ENCODE data around the gene PSMG1. TPM values are rescaled to one million over a fixed set of nuclear protein-coding genes. Genes with fewer than 3 reads are reported as not detected.

Gene PSMG1
- total RNA-seq, 1 donor from 2014 or later = 21.4 TPM

DNA sequence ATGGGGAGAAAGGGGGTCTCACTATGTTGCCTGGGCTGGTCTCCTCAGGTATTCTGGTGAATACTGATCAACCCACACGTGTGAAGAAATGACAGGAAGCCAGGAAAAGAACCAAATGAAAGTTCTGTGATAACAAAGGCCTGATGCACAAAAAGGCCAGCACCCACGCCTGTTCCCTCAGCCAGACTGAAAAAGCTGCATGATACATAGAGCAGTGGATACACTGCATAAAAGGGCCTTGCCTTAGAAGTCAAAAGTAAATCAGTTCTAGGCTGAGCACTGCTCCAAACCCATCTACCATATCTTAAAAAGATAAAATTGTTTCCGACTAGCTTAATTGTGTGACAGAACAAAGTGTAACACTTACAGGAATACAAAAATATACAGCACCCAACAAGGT is 36.9 kb upstream of the PSMG1 start:
- H3K36me3 ChIP-seq = peaks cover 81% of the 10 kb centered on the region
- TF ChIP-seq, protein P1, sequence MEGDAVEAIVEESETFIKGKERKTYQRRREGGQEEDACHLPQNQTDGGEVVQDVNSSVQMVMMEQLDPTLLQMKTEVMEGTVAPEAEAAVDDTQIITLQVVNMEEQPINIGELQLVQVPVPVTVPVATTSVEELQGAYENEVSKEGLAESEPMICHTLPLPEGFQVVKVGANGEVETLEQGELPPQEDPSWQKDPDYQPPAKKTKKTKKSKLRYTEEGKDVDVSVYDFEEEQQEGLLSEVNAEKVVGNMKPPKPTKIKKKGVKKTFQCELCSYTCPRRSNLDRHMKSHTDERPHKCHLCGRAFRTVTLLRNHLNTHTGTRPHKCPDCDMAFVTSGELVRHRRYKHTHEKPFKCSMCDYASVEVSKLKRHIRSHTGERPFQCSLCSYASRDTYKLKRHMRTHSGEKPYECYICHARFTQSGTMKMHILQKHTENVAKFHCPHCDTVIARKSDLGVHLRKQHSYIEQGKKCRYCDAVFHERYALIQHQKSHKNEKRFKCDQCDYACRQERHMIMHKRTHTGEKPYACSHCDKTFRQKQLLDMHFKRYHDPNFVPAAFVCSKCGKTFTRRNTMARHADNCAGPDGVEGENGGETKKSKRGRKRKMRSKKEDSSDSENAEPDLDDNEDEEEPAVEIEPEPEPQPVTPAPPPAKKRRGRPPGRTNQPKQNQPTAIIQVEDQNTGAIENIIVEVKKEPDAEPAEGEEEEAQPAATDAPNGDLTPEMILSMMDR (IDR thresholded peaks at IDR 0.05) = no peak
- no peak for DNase-seq

DNA sequence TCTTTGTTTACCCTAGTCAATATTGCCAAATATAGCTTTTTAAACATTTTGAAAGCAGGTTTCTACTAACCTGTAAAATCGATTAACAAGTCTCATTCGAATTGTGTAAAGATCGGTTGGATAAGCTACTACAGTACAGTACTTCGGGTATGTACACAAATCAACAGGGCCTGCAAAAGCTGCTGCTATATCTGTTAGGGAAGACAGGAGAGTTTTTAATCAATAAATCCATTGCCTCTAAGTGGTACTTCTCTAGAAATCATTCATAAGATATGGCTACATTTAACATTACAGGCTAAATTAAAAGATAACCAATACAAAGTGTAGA is 34.8 kb upstream of the PSMG1 start:
- ATAC-seq (no peak), DNase-seq (no peak)
- H3K9me3 ChIP-seq = no peaks in the 10 kb centered on the region
- H3K4me1 ChIP-seq = peaks cover 6% of the 10 kb centered on the region
- peaks cover 79% of the 10 kb centered on the region for H3K36me3 ChIP-seq
- H3K4me3 ChIP-seq = no peak overlapping the region
- TF ChIP-seq, protein P1 (IDR thresholded peaks at IDR 0.05) = no peak
- no peaks in the 10 kb centered on the region for H3K27me3 ChIP-seq
- intact Hi-C loops (cut with DNase I) = no loop called here
- H3K27ac ChIP-seq = no peak overlapping the region

More for the DNA sequence above, 36.9 kb upstream of the PSMG1 start:
- ATAC-seq = no peak
- Histone ChIP-seq H3K27me3 (no peaks in the 10 kb centered on the region), H3K4me1 (peaks cover 6% of the 10 kb centered on the region), H3K4me3 (no peak overlapping the region), H3K27ac (no peak overlapping the region), H3K9me3 (no peaks in the 10 kb centered on the region)
- intact Hi-C loops (cut with DNase I) = no loop called here

DNA sequence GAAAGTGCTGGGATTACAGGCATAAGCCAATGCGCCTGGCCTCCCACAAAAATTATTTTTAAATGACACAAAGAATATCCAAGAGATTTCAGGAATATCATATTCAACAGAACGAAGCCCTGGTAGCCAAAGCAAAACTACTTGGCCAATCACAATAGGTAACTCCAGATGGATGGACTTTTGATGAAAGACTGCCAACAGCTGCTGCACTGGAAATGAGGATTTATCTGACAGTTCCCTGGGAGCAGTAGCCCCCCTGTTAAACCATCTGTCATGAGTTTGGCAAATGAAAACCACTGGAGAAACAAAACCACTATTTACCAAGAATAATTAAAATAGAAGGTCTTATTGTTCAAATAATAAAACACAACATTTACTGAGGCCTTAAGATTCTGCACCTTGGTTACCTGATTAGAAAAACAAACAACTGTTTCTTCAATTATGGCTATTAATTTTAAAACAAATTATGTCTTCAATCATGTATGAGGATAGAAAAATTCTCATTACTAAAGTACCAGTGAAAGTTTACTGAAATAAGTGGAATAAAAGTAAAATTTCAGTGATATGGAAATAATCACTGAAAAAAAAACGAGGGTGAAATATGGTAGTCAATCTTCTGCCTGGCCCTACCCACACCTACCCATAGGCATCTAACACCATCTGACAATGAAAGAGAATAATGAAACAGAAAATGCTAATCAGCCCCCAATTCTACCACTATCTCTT is 34.3 kb upstream of the PSMG1 start:
- Histone ChIP-seq H3K27ac (no peak overlapping the region), H3K36me3 (peaks cover 82% of the 10 kb centered on the region), H3K4me3 (no peak overlapping the region), H3K27me3 (no peaks in the 10 kb centered on the region), H3K9me3 (no peaks in the 10 kb centered on the region), H3K4me1 (peaks cover 6% of the 10 kb centered on the region)
- TF ChIP-seq, protein P1 (IDR thresholded peaks at IDR 0.05) = no peak
- intact Hi-C loops (cut with DNase I) = no loop called here
- no peak for DNase-seq
- no peak for ATAC-seq

DNA sequence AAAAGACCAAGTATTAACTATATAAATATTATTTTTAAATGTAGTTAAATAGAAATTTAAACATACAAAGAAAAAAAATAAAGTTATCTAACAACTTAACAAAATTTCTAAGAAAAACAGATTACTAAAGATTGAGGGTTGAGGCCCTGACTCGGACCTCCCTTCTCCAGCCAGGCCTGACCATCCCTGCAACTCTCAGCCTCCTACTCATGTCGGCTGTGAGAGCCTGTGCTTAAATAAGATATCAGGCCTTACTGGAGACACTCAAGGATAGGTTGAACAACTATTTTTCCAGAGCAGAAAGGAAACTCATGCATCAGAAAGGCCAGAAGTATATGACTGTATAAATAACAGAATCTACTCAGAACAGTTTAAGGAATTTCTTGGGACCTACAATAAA is 33.0 kb upstream of the PSMG1 start:
- no peak for ATAC-seq
- intact Hi-C loops (cut with DNase I) = no loop called here

DNA sequence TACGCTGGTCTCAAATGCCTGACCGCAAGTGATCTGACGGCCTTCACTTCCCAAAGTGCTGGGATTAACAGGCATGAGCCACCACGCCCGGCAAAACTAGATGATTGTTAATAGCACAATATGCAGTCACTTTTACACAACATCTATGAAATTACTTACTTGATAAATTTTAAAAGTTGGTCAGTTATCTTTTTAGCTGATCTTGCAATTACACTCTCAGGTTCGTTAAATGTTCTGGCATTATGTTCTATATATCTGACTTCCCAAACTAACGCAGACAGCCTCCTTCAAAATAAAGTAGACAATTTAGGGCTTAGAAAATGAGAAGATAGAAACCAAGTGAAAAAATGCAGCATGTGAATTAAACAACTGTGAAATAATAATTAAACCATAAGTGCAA is 31.8 kb upstream of the PSMG1 start:
- Histone ChIP-seq H3K4me3 (no peak overlapping the region), H3K27me3 (no peaks in the 10 kb centered on the region), H3K27ac (no peak overlapping the region), H3K4me1 (no peaks in the 10 kb centered on the region), H3K9me3 (no peaks in the 10 kb centered on the region), H3K36me3 (peaks cover 86% of the 10 kb centered on the region)
- DNase-seq (no peak), ATAC-seq (no peak)
- intact Hi-C loops (cut with DNase I) = no loop called here
- TF ChIP-seq, protein P1 (IDR thresholded peaks at IDR 0.05) = no peak

More for the DNA sequence above, 33.0 kb upstream of the PSMG1 start:
- H3K36me3 ChIP-seq = peaks cover 81% of the 10 kb centered on the region
- no peak overlapping the region for H3K4me3 ChIP-seq
- TF ChIP-seq, protein P1 (IDR thresholded peaks at IDR 0.05) = no peak
- no peaks in the 10 kb centered on the region for H3K27me3 ChIP-seq
- no peak overlapping the region for H3K27ac ChIP-seq
- no peaks in the 10 kb centered on the region for H3K9me3 ChIP-seq
- peaks cover 1% of the 10 kb centered on the region for H3K4me1 ChIP-seq
- no peak for DNase-seq

DNA sequence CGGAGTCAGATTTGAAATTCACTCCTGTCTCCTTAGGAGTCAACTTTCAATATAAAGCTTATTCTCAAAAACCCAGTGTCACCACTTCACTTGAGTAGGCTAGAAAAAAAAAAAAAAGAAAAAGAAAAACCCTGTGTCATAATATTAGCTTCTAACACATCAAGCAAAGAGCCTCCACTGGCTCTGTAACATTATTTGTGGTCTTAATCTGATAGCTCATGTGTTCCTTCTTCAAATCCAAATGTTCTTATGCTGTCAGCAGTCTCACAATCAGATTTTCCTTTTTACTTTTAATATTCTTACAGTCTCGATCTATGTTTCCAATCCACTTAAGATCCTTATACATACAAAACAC is 26.1 kb upstream of the PSMG1 start:
- no peaks in the 10 kb centered on the region for H3K4me1 ChIP-seq
- H3K36me3 ChIP-seq = peaks cover 90% of the 10 kb centered on the region
- TF ChIP-seq, protein P1 (IDR thresholded peaks at IDR 0.05) = no peak
- H3K27ac ChIP-seq = no peak overlapping the region
- H3K9me3 ChIP-seq = no peaks in the 10 kb centered on the region
- no peaks in the 10 kb centered on the region for H3K27me3 ChIP-seq
- DNase-seq (no peak), ATAC-seq (no peak)
- H3K4me3 ChIP-seq = no peak overlapping the region
- intact Hi-C loops (cut with DNase I) = no loop called here
